ENCODE results near the gene PSG1.
"Not testable (repeated sequence)": the region's sequence is repeated elsewhere in the genome, so short reads cannot be mapped to it uniquely, and the experiment has no call there.

The PSG1 gene

DNA sequence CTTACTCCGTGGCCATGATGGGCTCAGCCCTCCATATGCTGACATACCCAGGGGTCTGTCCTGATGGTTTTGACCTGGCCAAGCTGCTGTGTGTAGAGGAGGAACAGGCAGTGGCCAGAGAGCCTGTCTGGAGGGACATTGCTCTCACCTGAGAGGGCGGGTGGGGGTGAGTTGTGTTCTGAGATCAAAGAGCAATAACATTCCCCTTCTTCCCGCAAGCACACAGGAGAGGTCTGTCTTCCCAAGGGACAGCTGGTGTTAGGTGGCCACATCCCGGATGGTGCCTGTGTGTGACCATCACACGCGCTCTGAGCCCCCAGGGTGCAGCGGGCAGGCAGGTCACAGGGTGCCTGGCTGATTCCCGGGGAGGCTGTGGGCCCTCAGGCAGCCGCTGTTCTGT is 1.1 kb upstream of the PSG1 start:
- DNase-seq = not testable (repeated sequence)

DNA sequence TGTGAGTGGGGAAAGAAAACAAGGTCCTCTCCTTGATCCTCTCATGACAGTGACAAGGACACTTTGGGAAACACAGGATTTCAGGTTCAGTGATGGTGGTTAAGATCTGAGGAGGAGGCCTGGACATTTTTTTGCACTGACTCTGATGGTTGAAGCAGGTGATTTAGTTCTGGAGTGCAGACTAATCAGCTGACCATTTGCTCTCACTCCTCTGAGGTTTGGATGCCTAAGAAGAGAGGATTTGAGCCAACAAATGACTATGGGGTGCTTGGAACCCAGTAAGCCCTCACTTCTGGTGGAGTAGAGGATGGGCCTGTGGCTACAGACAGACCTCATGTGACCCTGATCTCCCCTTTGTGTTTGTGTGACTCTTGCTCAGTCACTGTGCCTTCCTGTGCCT is 2.9 kb downstream of the PSG1 start:
- peak; percentile 36 for DNase-seq

DNA sequence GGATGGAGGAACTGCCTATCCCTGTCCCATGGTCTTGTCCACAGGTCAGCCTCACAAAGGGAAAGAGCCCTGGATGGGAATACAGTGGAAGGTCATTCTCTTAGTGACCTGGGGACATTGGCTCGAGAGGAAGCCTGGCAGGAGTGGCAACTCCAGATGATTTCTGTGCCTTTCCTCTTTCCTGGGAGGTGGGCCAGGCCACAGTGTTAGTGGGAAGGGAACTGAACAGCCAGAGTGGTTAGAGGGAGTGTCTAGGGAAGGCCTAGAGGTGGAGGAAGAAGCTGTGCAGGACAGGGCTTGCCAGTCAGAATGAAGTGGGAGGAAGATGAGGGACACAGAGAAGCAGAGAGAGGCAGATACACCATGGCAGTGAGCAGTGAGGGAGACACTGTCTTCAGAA is 3.6 kb downstream of the PSG1 start:
- DNase-seq = not testable (repeated sequence)

DNA sequence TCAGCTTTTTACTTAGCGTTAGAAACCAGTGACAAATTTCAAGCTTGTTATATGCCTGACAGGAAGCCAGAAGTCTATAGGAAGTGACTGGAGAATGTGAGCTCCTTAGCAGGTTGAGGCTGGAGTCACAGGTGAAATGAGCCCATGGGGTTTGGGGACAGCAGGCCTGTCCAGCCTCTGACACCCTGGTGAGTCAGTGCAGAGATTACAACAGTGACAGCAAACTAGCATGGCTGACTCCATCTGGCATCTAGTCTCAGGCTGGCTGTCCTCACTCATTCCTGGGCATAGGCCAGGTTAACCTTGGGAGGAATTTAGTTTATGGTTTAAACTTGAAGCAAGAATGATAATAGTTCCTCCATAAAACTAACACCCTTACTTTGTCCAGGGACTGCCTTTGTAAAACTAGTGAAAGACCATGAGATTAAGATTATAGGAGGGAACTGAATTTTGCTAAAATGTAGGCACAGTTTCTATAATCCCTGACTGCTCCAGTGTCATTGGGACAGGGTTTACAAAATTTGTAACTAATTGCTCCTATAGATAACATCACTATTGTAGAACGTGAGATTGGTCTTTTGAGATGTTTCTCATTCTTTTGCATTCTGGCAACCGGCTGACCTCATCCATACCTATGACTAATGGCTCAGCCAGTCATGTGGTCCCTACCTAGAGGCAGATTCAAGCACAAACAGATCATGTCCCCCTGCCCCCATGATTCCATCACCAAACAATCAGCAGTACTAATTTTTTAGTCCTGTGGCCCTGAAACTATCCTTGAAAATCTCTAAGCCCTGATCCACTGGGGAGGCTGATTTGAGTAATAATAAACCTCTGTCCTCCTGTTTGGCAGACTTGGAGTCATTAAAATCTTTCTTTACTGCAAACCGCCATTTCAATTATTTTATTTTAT is 4.4 kb downstream of the PSG1 start:
- DNase-seq = peak; percentile 77

DNA sequence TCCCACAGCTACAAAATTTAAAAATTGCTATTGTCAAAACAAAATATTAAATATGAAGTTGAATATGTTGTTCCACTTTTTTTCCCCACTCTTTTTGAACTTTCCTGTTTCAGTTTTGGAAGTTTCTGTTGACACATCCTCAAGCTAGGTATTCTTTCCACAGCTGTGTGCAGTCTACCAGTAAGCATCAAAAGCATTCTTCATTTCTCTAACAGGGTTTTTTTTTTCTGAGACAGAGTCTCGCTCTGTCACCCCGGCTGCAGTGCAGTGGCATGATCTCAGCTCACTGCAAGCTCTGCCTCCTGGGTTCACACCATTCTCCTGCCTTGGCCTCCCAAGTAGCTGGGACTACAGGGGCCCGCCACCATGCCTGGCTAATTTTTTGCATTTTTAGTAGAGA is 5.4 kb downstream of the PSG1 start:
- not testable (repeated sequence) for DNase-seq

DNA sequence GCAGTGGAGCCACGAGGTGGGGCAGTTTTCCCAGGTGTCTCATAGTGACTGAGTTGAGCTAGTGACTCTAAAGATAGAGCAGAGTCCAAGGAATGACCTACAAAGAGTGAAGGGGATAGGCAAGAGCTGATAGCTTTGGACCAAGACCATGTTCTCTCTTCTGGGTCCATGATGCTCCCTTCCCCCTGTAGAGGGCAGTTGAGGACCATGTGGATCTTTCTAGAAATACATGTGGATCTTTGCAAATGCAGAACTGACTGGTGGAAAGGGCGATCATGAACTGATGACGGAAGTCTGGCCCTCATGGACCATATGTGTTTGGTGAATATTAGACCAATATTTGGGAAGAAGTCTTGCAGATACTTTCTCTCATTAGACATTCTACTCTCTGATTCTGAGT is 6.9 kb downstream of the PSG1 start:
- DNase-seq = no peak

DNA sequence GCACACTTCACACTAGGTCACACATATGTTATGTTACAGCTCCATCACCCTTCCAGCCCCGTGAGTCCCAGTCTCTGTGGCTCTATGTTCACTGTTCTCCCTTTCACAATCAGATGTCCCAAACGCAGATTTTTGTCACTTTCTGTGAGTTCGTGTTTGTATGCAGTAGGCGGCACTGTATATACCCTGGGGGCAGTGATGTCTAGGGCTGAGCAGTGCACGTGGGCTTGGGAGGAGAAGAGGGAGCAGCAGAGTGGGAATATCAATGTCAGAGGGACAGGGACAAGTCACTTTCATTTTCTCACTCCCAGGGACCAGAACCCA is 22.0 kb downstream of the PSG1 start:
- no peak for DNase-seq

DNA sequence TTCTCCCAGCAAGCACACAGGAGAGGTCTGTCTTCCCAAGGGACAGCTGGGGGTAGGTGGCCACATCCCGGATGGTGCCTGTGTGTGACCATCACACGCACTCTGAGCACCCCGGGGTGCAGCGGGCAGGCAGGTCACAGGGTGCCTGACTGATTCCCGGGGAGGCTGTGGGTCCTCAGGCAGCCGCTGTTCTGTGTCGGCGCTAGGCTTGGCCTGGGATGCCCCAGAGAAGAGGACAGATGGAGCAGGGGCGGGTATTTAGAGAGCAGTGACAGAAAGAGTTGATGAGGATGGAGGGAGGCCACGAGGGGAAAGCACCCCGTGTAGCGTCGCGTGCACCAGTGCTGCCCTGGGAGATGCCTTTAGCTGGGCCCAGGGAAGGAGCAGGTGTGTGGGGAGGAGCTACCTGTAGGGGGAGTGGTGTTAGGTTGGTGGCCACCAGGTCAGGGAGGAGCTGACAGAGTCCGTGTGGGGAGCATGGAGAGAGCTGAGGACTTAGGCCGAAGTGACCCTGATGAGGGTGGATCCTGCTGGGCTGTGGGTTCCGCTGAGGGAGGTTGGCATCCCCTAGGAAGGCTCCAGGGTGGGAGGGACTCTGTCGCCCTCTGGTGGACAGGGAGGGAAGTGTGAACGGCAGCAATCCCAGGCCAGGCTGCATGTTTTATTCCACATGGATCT is 22.5 kb downstream of the PSG1 start:
- not testable (repeated sequence) for DNase-seq

DNA sequence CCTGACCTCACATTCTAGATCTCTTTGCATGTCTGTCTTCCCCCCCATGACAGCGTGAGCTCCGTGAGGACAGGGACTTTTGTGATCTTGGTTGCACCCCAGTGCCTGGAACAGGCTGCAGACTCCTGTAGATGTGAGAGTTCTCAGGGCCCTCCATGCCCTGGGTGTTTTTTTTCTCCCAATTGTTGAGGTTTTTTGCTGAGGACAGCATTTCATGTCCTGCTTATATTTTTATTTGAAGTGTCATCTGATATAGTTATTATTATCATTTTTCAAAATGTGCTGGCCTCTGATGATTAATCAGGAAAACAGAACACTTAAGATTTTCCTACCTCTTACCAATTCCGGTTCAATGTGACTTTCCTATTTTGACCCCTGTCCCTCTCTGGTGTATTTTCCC is 24.8 kb downstream of the PSG1 start:
- DNase-seq = not testable (repeated sequence)

DNA sequence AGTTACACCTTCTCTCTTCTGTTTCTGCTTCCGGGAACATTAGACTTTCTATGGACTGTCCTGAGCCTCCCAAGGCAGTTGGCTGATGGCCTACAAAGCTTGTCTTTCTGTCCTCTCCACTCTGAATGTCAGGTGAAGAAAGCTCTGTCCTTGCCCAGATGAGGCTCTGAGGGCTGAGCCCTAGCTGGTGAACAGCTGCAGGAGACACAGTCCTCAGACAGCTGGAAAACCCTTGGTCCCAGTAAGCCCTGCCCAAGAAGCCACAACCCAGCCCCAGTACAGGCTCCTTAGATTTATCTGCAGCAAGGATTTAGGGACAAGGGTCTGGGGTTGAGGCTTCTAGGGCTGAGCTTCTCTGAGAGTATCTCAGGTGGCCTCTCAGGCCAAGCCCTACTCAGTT is 26.3 kb downstream of the PSG1 start:
- DNase-seq = not testable (repeated sequence)

DNA sequence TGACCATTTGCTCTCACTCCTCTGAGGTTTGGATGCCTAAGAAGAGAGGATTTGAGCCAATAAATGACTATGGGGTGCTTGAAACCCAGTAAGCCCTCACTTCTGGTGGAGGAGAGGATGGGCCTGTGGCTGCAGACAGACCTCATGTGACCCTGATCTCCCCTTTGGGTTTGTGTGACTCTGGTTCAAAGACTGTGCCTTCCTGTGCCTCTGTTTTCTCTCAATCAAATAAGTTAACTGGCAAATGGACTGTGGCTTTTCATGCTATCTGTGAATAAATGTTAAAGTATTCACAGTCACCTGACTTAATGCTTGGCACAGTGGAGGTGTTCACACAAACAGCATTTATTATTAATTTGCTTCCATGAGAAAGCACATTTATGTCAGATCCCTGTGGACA is 26.7 kb downstream of the PSG1 start:
- DNase-seq = not testable (repeated sequence)

DNA sequence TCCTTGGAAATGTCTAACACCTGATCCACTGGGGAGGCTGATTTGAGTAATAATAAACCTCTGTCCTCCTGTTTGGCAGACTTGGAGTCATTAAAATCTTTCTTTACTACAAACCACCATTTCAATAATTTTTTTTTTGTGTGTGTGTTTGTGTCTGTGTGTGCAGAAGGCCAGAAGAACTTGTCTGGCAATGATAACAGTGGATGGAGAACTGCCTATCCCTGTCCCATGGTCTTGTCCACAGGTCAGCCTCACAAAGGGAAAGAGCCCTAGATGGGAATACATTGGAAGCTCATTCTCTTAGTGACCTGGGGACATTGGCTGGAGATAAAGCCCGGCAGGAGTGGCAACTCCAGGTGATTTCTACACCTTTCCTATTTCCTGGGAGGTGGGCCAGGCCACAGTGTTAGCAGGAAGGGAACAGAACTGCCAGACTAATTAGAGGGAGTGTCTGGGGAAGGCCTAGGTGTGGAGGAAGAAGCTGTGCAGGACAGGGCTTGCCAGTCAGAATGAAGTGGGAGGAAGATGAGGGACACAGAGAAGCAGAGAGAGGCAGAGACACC is 27.7 kb downstream of the PSG1 start:
- DNase-seq = not testable (repeated sequence)

DNA sequence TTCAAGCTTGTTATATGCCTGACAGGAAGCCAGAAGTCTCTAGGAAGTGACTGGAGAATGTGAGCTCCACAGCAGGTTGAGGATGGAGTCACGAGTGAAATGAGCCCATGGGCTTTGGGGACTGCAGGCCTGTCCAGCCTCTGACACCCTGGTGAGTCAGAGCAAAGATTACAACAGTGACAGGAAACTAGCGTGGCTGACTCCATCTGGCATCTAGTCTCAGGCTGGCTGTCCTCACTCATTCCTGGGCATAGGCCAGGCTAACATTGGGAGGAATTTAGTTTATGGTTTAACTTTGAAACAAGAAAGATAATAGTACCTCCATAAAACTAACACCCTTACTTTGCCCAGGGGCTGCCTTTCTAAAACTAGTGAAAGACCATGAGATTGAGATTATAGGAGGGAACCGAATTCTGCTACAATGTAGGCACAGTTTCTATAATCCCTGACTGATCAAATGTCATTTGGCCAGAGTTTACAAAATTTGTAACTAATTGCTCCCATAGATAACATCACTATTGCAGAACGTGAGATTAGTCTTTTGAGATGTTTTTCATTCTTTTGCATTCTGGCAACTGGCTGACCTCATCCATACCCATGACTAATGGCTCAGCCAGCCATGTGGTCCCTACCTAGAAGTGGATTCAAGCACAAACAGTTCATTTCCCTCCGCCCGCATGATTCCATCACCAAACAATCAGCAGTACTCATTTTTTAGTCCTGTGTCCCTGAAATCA is 28.4 kb downstream of the PSG1 start:
- peak; percentile 96 for DNase-seq

DNA sequence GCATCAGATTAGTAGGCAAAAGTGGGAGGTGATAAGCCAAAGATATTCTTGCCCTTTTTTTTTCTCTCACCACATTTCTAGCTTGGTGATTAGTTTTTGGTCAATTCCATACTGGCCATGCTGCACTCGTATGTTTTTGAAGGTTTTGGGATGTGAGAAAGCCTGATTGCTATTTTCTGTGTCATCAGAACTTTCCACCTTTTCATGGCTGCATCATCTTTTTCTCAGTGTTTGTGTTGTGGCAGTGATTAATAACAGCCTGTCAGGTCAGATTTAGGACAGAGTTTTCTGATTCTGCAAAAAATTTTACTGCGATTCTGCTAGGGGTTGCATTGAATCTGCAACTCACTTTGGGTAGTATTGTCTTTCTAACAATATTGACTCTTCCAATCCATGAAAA is 32.9 kb downstream of the PSG1 start:
- DNase-seq = no peak

DNA sequence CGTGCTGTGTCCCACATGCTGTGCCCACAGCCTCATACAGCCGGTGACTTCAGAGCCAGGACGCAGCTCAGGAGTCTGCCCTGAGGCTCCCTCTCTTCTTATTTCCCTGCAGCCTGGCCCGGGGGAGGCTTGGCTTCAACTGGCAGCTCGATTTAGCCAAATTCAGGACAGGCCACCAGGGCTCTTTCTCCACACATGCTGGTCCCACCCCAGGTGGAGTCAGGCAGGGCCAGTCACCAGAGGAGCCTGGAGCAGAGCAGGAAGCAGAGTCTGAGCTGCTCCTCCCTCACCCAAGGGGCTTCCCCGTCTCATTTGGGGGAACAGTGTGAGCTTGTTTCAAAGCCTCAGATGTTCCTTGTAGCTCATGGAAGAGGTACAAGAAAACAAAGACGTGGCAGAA is 35.9 kb downstream of the PSG1 start:
- DNase-seq = not testable (repeated sequence)

DNA sequence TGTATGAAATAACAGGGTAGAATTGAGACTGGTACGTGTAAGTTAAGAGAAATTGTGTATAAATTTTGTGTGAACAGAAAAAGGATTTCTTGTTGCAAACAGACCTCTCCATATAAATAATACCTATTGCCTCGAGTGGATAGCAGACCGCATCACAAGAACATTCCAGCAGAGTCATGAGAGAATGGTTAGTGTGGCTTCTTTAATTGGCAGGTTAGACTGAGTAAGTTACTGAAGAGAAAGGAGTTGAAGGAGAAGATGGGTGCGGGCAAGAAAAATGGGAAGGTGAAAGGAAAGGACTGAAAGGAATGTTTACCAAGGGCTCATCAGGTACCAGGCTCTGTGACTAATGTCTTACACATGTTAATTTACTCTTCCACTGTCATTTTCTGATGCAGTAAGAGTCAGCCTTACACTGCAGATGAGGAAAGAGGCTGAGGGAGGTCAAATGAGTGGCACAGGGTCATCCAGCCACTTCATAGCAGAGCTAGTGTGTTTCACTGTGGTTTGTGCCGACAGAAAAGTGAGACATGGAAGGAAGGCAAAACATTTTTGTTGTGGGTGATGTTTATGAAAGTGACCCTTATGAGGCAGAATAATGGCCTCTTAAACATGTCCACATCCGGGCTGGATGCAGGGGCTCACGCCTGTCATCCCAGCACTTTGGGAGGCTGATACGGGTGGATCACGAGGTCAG is 46.6 kb downstream of the PSG1 start:
- DNase-seq = not testable (repeated sequence)

DNA sequence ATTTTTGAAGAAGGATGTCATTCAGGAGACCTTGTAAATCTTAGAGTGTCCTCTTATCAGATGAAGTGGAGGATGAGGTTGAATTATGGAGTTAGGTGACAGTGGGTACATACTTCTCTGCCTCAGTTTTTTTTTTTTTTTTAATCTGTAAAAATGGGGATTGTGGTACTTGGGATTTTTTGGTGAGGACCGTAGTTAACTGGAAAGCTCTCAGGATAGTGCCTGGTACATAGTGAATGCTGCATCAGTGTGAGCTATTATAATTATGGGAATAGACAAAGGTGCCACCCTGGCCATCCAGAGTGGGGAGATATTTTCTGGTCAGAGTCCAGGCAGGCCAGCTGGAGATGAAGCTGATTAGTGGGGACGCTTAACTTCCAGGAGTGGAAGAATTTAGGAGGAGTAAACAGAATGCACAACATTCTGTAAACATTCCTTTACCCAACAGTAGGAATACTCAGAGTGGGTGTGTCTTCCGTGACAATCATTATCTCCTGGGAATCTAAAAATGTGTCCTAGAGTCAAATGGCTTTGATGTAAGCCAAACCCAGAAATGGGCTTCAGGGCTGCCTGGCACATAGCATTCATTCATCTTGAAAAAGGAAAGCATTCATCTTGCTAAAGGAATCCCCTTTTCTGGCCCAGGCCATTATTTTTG is 47.4 kb downstream of the PSG1 start:
- DNase-seq = not testable (repeated sequence)

DNA sequence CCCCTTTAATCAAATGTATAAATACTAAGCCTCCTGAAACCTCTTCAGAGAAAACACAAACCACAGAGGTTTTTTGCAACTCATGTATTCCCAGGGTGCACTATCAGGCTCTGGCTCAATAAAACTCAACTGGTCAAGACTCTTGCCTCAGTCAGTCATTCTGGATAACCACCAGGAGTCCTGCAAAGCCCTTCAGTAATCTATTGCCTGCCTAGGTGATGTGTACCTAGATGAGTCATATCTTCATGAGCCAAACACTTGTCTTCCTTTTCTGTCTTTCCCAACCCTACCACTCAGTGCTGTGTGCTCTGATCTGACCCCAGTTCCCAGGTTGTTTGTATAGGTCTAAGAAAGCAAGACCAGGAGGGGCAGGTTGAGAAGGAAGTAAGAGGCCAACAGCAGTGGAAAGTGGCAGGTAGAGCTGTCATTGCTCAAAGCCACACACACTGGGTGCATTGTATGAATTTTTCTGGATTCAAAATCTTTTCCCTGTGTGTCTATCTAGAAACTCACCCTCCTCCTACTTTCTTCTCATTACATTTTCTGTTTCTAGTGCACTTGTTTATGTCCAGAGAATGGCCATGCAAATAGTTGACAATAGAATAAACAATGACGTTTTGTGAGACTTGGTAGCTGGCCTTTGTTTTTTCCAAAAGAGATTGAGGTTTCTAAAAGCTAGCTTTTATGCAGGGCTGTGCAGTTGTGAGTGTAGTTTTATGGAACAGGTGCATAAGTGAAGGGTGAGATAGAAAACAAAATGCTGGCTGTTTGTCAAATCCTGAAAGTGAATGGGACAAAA is 48.1 kb downstream of the PSG1 start:
- no peak for DNase-seq

DNA sequence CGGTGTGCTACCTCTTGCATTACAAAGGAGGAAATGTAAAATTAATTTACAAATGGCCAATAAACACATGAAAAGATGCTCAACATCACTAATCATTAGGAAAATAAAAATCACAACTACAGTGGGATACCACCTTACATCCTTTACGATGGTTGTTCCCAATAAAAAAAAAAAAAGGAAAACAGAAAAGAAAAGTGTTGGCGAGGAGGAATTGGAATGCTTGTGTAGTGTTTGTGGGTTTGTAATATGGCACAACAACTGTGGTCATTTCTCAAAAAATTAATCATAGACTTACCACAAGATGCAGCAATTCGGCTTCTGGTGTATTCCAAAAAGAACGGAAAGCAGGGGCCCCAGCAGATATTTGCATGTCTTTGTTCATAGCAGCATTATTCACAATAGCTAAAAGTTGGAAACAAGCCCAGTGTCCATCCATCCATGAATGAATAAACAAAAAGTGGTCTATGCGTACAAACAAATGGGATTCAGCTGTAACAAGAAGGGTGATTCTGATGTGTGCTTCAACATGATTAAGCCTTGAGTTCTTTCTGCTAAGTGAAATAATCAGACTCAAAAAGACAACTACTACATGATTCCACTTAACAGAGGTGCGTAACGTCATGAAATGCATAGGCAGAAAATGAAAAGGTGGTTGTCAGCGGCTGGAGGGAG is 58.1 kb downstream of the PSG1 start:
- not testable (repeated sequence) for DNase-seq

DNA sequence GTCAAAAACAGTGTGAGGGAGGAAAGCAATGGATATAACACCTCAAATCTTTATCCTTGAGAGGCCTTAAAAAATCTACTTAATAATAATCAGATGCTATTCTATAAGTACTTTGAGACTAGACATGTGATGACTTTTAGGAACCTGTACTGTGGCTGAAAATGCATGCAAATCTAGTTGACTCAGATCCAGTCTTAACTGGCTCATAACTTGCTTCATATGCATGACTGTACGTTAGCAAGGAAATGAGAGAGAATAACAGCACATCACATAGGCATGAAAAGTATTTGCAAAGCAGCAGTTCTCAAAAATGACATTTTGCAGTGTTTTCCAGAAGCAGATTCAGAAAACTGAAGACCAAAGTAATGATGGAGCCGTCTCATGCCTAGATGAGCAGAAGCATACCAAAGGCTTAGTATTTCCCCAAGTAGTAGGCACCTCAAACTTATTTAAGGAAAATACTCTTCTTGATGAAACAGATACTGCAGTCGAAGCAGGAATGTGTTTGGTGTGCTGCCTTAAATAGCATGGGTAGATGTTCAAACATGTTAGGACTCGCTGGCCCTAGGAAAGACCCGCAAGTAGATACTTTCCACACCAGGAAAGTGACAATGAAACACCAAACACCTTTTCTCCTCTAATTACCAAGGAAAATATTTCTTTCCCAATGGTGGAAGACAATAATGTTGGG is 59.4 kb downstream of the PSG1 start:
- peak; percentile 90 for DNase-seq
